Measurements from ENCODE around the gene CDC42EP3.

The CDC42EP3 gene

GRCh38 chr2:37636381-37637066 is 34.9 kb downstream of the CDC42EP3 start:
- no peak for DNase-seq (ENCODE audit: low spot score)

DNA sequence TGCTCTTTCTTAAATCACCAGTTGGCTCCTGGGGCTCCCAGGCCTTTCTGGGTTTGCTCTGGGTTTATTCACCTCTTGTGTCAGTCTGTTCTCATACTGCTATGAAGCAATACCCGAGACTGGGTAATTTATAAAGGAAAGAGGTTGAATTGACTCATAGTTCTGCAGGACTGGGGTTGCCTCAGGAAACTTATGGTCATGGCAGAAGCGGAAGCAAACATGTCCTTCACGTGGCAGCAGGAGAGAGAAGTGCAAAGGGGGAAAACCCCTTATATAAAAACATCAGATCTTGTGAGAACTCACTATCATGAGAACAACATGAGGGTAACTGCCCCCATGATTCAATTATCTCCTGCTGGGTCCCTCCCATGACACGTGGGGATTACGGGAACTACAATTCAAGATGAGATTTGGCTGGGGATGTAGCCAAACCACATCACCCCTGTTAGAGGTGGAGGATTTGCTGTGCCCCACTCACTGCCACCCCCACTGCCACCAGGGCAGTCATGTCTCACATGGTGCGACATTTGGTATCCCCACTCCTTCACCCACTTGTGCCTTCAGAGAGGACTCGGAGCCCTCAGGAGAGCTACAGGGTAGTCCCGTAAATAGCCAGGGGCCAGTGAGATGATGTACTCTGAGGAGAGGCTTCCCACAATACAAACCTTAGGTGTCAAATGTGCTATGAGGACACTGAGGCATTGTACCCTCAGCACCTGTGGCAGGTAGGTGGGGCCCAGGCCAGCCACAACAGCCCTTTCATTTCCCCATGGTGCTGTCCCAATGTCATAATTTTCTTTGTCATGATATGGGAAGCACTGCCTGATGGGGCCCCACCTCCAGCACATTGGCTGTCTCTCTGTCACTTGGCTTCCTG is 35.7 kb downstream of the CDC42EP3 start:
- no peak for DNase-seq (ENCODE audit: low spot score)

DNA sequence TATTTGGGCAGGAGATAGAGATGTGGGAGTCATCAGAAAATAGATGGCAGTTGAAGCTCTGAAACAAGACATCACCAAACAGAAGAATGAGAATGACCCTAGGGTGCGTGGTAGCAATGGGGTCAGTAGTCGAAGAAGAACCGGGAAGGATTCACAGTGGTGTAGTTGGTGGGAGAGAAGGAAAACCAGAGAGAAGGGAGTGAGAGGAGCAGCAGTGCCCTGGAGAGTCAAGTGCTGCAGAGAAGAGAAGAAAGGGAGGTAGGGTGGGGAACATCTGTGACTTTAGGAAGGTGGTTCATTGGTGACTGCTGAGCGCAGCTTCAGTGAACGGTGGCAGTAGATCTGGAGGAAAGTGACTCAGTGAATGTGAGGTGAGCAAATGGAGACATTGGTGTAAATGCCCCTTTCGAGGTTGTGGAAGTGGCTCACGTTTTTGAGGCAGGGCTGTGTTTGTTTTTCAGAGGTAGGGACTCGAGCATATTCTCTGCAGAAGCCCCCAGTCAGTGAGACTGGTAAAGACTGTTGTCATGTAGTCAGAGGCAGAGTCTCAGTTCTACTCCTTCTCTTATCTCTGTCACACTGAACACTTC is 36.4 kb downstream of the CDC42EP3 start:
- no peak for DNase-seq (ENCODE audit: low spot score)

GRCh38 chr2:37633845-37634244 is 37.6 kb downstream of the CDC42EP3 start:
- no peak for DNase-seq (ENCODE audit: low spot score)

DNA sequence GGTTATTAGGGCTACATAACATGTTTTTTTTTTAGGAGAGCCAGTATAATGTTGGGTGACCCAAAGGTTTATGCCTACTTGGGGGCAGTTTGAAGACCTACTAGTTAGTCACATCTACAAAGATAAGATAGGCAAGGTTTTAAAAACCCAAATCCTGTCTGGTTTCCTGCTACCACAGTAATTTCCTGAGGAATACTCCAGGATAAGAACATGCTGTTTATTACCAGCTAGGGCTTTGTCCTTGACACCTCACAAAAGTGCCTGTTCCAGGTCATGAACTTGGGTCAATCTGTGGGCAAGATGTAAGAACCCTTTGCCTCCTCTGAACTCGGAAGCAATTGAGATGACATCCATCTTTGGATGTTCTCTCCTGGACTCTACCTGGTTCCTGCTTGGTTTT is 38.2 kb downstream of the CDC42EP3 start:
- DNase-seq (ENCODE audit: low spot score): no peak

DNA sequence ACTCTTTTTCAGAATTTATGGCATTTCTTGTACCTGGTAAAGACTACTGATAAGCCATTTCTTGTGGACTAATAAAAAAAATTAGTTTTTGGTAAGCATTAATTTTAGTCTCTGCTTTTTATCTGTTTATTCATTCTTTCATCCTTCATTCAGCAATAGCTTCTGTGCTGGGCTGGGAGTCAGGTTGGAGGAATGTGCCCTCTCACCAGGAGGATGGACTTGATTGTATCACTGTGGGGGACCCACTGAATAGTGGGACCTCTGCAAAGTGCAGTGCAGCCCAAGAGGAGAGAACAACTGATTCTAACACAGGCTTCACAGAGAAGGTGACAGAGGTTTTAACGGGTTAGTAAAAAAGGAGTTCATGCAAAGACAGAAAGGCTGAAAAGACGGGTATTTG is 39.1 kb downstream of the CDC42EP3 start:
- DNase-seq (ENCODE audit: low spot score): no peak

DNA sequence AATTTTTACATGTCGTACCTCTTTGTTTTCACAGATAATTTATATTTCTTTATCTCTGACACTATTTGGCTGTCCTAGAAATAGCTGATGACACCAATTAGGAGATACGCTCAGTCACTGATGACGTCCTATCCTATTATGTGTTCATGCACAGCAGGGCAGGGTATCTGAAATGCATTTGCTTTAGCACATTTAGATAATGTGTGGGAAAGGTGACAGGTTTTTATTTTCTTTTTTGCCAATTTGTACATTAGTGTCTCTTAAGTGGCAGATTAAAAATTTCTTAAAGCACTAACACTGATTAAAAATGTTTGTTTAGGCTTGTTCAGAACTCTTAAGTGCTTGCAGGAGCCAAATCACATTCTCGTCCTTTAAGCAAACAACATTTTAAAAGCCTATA is 39.7 kb downstream of the CDC42EP3 start:
- DNase-seq (ENCODE audit: low spot score): no peak

DNA sequence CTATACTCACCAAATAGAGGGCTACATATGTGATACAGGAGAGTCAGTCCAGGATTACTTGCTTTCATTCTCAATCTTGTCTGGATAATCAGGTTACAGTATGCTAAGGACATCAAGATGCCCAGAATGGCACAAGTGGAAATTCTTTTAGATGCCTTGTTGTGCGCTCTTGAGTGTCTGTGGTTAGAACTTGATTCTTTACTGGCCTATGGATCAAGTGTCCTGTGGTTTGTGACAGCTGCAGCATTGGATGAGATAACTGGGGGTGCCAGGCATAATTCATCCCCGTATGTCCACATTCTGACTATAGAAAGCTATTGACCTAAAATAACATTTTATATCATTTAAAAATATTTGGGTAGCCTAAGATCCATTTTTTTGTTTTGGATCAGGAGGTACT is 40.1 kb downstream of the CDC42EP3 start:
- DNase-seq (ENCODE audit: low spot score): no peak

- no peak for DNase-seq (ENCODE audit: low spot score)
Observed at GRCh38 chr2:37630776-37631175, 40.7 kb downstream of the CDC42EP3 start.

DNA sequence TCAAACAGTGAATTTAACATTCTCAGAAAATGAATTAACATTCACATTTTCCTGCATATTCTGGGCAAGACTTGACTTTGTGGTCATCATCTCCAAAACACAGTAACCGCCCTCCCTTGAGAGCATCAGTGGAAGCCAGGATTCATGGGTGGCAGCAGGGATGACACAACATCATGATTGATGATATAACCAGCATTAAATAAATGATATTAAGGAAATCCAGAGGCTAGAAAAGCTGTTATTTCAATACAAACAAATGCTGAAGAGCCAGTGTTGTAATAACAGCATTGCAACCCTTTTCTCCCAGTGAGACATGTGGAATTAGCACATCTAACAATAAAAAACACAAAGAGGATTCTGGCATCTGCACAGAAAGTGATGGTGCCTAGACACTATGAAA is 41.1 kb downstream of the CDC42EP3 start:
- DNase-seq (ENCODE audit: low spot score): no peak

- no peak for DNase-seq (ENCODE audit: low spot score)
Observed at GRCh38 chr2:37629529-37629928, 41.9 kb downstream of the CDC42EP3 start.

DNA sequence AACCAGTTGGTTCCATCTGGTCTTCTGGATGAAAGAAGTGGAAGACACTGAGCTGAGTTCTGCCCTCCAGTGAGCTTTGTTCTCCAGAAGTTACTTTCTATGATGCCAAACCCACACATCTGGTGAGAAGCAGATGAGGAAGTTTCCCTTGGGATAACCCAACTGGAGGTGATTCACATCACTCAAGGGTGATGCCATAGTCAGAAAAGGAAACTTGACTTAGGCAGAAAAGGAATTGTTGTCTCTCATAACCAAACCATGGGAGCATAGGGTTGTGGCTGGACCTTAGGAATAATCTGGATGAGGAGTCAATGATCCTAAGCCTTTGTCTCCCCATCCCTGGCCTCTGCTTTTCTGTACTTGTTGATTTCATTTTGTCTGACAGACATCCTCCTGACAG is 43.7 kb downstream of the CDC42EP3 start:
- no peak for DNase-seq (ENCODE audit: low spot score)

GRCh38 chr2:37625796-37626571 is 45.5 kb downstream of the CDC42EP3 start:
- DNase-seq (ENCODE audit: low spot score): no peak

DNA sequence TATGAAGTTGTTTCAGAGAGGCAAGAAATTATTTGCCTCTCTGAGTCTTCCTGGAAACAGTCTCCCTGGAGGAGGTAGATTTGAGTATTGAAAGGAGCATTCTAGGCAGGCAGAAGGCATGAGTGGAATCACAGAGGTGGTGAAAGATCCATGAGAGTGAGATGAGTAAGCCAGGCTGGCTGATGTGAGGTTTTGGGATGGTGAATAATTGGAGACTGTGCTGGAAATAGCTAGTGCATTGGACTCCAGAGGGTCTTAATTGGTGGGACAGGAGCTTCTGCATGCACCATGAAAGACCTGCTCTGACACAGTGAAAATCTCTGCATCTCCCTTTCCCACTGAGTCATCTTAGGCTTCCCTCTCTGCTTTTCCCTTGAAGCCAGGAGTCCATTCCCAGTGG is 46.3 kb downstream of the CDC42EP3 start:
- no peak for DNase-seq (ENCODE audit: low spot score)

DNA sequence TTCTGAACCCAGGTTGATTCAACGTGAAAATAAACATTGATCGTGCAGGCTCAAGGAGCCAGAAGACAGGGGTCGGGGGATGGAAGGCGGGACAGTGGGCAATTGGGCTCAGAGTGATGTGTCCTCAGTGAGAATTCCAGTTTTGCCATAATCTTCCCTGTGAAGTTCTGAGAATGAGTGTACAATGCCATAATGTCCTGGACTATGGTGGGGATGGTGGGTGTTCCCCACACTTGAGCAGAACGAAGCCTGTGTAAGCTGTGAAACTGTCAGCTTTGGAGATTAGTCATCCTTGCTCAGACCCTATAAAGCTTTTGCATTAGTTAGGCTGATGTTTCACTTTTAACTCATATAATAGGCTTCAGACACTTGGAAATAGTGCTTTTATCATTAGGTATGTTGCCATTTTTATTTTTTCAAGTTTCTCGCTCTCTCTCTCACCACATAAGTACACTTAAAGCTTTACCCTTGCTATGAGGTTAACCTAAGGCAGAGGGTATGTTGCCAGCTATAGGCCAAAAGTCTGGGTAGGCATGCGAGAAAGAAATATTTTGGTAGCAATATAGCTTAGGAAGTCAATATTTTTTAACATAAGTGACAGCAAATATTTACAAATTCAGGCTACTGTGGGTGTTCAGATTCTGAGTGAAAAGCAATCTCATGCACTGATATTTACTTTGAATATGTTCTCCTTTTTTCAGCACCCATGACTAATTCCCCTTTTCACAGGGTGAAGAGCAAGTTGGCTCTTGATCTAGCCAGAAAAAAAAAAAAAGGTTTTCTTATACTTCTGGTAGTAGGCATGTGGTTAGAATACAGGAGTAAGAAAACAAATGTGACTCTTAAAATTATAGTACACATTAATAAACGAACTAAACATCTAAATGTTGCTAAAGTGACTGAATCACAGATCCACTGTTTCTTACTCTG is 47.2 kb downstream of the CDC42EP3 start:
- no peak for DNase-seq (ENCODE audit: low spot score)

GRCh38 chr2:37623406-37623805 is 48.0 kb downstream of the CDC42EP3 start:
- no peak for DNase-seq (ENCODE audit: low spot score)

DNA sequence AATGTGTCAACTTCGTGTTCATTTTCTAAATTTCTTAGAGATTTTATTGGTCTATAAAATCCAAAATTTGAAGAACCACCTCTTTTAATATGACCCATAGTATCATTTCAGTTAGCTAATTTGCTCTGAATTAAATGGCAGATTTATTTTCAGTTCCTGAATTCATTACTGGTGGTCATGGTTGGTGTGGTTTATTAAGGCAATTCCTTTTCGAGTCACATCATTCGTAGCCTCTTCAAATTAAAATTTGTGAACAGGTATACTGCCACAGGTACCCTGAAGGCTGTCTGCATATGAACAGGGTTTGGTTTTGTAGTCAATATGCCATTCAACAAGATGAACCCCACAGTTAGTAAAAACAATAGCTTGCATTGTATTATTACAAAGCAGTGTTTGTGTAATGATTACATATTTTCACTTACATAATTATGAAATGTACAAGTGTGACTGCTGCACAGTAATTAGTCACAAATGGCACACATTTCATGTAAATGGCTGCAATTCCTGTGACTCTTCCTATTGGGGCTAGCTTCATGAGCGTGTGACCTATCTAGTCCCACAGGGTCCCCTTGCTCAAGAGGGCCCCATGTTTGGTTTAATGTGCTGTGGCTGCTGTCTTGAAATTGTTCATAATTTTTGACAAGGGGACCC is 48.9 kb downstream of the CDC42EP3 start:
- no peak for DNase-seq (ENCODE audit: low spot score)

DNA sequence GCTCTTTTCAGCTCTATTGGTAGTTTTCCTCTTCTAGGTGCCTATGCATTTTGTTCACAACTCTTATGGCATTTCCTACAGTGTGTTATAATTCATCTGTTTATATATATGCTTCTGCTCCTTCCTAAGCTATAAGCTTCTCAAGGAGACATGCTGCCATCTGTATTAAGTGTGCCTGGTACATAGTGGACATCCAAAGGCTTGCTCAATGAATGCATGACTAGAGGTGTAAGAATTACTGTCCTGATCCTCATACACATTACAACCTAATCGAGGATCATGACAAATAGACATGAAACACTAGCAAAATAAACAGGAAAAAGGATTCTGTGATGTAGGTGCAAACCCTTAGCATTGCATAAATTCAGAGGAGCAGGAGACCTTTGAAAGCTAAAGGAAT is 50.2 kb downstream of the CDC42EP3 start:
- no peak for DNase-seq (ENCODE audit: low spot score)

DNA sequence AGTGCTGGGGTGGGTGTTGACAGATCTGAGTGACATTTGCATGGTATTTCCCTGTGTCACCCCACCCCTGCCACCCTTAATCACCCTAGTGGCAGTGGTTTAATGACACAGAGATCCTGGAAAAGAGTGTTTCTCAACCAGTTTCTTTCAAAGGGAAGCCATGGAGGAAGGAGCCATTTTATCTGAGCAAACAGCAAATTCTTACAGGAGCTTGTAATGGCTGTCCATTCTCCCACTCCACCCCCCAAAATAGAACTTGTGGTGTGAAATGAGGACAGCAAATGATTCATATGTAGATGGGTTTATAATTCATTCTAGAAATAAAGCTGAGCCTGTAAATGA is 51.5 kb downstream of the CDC42EP3 start:
- DNase-seq (ENCODE audit: low spot score): no peak

DNA sequence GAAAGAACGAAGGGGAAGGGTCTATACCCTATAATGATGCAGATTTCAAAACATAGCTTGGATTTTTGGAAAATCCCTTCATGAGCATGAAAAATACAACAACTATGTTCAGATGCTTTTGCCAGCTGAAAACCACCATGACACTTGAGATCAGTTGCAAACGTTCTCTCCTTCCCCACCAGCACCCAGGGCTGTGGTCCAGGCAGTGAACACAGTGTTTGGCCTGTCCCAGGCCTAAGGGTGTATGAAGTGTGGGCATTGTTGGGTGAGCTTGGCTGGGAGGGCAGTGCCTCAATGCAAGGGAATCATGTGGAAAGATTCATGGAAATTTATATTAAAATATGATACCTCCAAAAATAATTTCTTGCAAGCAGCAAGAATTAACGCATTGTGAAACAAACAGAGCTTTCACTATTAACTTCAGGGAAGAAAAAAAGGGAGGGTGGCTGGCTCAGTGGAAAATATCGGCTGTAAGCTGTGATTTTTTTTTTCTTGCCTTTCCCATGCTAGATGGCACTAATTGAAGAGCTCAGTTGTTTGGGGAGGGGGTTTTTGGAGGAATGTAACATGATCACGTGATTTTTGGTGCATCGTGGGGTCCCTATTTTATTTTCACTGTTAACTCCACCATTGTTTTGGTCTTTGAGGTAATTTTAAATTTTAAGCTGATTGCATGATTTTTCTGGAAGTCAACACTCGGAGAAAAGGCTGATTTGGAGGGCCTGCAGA is 52.0 kb downstream of the CDC42EP3 start:
- no peak for DNase-seq (ENCODE audit: low spot score)
